Measurements from ENCODE around the gene NRF1. TPM values are rescaled to one million over a fixed set of nuclear protein-coding genes. Genes with fewer than 3 reads are reported as not detected.

The NRF1 gene
- polyA plus RNA-seq, 2 donors = 4.7 to 5.7 TPM

DNA sequence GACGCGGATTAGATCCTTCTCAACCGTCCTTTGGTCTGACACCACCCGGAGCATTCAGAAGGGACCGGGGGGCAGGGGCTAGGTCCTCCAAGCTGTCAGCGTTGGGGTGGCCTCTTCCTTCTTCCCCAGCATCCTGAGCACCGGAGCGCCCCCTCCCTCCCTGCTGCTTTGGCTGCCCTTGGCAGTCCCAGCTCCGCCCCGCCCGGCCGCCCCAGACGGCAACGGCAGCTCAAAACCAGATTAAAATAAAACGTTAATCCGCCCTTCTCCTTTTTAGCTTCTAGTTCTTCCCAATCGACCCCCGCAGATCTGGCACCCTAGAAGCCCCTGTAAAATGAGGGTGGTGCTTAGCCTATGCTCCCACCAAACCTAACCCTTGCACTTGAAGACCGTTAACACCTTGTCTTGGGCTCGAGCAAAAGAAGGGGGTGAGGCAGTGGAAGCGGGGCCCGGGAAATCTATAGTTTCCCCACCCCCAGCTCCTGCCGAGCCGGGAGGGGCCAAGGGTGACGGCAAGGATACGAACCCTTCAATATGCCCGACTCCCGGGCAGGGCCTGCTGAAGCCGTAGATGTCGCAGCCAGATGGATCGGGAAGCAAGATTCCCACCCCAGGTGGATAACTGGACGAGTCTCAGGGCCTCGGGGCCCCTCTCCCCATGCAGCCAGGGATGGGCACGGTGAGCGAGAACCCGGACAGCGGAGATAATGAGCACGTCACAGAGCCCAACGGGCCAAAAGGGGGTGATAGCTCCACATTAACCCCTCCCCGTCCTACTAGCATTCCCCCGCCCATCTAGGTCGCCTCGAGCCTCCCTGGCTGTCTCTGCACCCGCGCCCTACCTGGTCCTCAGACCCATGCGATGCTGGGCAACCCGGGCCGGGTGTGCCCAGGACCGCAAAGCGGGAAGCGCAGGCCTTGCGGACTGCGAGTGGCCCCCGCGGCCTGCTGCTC is 169.7 kb downstream of the NRF1 start:
- H3K27ac ChIP-seq (ENCODE audit: low read depth in 2 of 2, low read length in 1 of 2) = no peak overlapping the region
- H3K4me3 ChIP-seq (ENCODE audit: low read depth in 1 of 2, low read length in 2 of 2) = peak overlapping the region; percentile 65 to 68
- 2% methylated on average over 47 to 55 of the region's 55 CpGs for WGBS, 2 donors
- no peaks in the 10 kb centered on the region for H3K36me3 ChIP-seq (ENCODE audit: control insufficient read depth in 2 of 2, insufficient read depth in 2 of 2, low read length in 1 of 2)
- no peaks in the 10 kb centered on the region for H3K9me3 ChIP-seq (ENCODE audit: control insufficient read depth in 2 of 2, insufficient read depth in 1 of 2, low read depth in 1 of 2, low read length in 1 of 2)
- H3K4me1 ChIP-seq (ENCODE audit: control insufficient read depth in 2 of 2, insufficient read depth in 2 of 2, low read length in 1 of 2) = peaks cover 10 to 20% of the 10 kb centered on the region in 2 donors
- H3K27me3 ChIP-seq (ENCODE audit: control insufficient read depth in 1 of 2, insufficient read depth in 2 of 2, low read length in 2 of 2) = peaks cover 6 to 50% of the 10 kb centered on the region in 2 donors

DNA sequence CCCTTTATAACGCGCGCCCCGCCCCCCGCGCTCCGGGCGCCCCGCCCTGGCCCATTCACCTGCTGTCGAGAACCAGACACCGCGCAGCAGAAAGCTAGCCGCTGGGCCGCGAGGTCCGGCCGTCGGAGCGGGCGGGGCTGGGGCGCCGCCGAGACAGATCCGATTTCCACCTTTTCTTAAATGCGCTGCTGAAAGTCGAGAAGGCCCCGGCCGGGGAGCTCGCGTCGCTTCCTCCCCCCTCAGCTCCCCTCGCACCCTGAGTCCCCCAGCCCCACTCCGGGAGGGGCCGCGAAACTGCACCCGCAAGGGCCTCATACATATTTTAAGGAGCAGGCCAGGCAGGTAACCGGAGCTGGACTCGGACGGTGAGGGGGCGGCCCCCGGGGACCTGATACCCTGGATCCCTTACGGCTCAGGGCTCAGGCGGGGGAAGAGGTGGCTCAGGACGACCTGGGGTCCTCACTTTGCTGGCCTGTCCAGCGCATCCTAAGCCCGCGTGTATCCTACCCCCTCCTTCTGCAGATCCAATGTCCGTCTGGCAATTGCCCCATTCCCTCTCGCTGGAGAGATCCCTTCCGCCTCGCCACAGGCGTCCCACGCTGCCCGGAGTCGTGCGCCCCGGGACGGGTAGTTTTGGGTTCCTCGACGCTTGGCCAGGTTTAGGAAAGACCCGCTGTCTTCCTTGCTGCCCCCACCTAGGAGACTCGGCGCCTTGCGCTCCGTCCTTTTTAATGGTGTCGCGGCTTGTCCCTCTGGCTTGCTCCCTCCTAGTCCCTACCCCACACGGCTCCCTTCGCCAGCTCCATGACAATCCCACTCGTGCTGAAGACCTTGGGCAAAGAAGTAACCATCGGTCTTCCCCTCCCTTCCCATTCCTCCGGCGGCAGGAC is 170.7 kb downstream of the NRF1 start:
- 3 to 6% methylated on average over 69 to 73 of the region's 73 CpGs for WGBS, 2 donors
- Histone ChIP-seq H3K9me3 (ENCODE audit: control insufficient read depth in 2 of 2, insufficient read depth in 1 of 2, low read depth in 1 of 2, low read length in 1 of 2) (no peaks in the 10 kb centered on the region), H3K4me1 (ENCODE audit: control insufficient read depth in 2 of 2, insufficient read depth in 2 of 2, low read length in 1 of 2) (peaks cover 10 to 20% of the 10 kb centered on the region in 2 donors), H3K36me3 (ENCODE audit: control insufficient read depth in 2 of 2, insufficient read depth in 2 of 2, low read length in 1 of 2) (no peaks in the 10 kb centered on the region), H3K4me3 (ENCODE audit: low read depth in 1 of 2, low read length in 2 of 2) (peak overlapping the region in 1 of 2 donors; percentile 65), H3K27ac (ENCODE audit: low read depth in 2 of 2, low read length in 1 of 2) (no peak overlapping the region), H3K27me3 (ENCODE audit: control insufficient read depth in 1 of 2, insufficient read depth in 2 of 2, low read length in 2 of 2) (peaks cover 6 to 51% of the 10 kb centered on the region in 2 donors)

DNA sequence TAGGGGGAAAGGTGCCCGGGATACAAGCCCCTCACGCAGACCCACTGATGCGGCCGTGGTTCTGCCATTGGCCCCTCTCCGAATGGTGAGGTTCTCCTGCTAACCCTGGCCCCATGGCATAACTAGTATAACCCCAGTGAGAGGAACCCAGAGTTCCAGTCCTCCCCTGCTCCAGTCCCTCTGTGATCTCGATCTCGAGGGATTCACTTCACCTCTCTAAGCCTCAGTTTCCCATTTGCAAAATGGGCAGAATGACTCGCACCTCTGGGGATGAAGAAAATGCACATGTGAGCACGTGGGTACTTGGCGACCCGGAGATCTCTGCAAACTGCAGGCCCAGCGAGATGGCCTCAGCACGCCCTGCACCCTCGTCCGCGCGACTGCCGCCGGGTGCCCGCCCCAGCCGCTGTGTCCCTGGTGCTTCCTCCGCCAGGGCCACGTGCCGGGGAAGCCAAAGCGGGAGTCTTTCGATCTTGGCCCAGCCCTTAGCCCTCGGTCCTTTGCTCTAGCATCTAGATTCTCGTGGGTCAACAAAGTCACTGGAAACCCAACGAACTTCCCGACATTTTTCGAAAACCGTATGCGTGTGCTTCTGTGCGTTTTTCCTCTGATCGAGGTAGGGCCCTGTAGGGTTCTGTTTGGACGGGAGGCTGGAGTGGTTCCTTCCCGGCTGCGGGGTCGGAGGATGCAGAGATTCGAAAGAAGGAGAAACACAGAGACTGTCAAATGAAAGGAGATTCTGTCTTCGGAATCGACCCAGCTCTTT is 171.5 kb downstream of the NRF1 start:
- Histone ChIP-seq H3K4me1 (ENCODE audit: control insufficient read depth in 2 of 2, insufficient read depth in 2 of 2, low read length in 1 of 2) (peaks cover 10 to 20% of the 10 kb centered on the region in 2 donors), H3K4me3 (ENCODE audit: low read depth in 1 of 2, low read length in 2 of 2) (peak overlapping the region in 1 of 2 donors; percentile 9), H3K36me3 (ENCODE audit: control insufficient read depth in 2 of 2, insufficient read depth in 2 of 2, low read length in 1 of 2) (no peaks in the 10 kb centered on the region), H3K9me3 (ENCODE audit: control insufficient read depth in 2 of 2, insufficient read depth in 1 of 2, low read depth in 1 of 2, low read length in 1 of 2) (no peaks in the 10 kb centered on the region), H3K27ac (ENCODE audit: low read depth in 2 of 2, low read length in 1 of 2) (no peak overlapping the region), H3K27me3 (ENCODE audit: control insufficient read depth in 1 of 2, insufficient read depth in 2 of 2, low read length in 2 of 2) (peaks cover 6 to 47% of the 10 kb centered on the region in 2 donors)
- 10 to 12% methylated on average over 42 of the region's 42 CpGs for WGBS, 2 donors

DNA sequence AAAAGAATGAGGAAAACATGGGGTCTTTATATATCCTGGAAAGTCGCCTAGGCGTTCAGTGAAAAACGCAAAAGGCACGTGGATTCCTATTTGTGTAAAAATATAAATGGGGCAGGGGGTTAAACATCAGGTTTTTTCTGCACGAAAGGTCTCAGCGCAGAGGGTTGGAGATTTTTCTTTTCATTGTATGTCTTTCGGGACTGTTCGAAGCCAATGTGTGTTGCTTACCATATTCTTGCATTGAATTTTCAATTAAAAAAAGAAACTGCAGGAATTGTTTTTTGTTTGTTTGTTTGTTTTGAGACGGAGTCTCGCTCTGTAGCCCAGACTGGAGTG is 172.0 kb downstream of the NRF1 start:
- Histone ChIP-seq H3K4me3 (ENCODE audit: low read depth in 1 of 2, low read length in 2 of 2) (no peak overlapping the region), H3K27ac (ENCODE audit: low read depth in 2 of 2, low read length in 1 of 2) (no peak overlapping the region), H3K27me3 (ENCODE audit: control insufficient read depth in 1 of 2, insufficient read depth in 2 of 2, low read length in 2 of 2) (peaks cover 6 to 47% of the 10 kb centered on the region in 2 donors), H3K36me3 (ENCODE audit: control insufficient read depth in 2 of 2, insufficient read depth in 2 of 2, low read length in 1 of 2) (no peaks in the 10 kb centered on the region), H3K4me1 (ENCODE audit: control insufficient read depth in 2 of 2, insufficient read depth in 2 of 2, low read length in 1 of 2) (peaks cover 10 to 18% of the 10 kb centered on the region in 2 donors), H3K9me3 (ENCODE audit: control insufficient read depth in 2 of 2, insufficient read depth in 1 of 2, low read depth in 1 of 2, low read length in 1 of 2) (no peaks in the 10 kb centered on the region)
- WGBS, 2 donors = 21 to 22% methylated on average over 10 of the region's 10 CpGs

DNA sequence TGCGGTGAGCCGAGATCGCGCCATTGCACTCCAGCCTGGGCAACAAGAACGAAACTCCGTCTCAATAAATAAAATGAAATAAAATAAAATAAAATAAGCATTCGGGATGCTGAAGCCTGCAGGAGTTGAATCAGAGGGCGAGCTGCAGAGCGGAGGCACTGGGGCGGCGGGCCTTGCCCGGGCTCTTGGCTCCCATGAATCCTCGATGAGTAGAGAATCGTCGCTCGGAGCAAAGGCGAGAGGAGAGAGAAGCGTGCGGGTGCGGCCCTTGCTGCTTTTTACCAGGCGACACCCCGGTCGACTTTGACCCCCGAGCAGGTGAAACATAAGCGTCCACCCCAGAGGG is 172.9 kb downstream of the NRF1 start:
- Histone ChIP-seq H3K9me3 (ENCODE audit: control insufficient read depth in 2 of 2, insufficient read depth in 1 of 2, low read depth in 1 of 2, low read length in 1 of 2) (no peaks in the 10 kb centered on the region), H3K27me3 (ENCODE audit: control insufficient read depth in 1 of 2, insufficient read depth in 2 of 2, low read length in 2 of 2) (peaks cover 6 to 41% of the 10 kb centered on the region in 2 donors), H3K36me3 (ENCODE audit: control insufficient read depth in 2 of 2, insufficient read depth in 2 of 2, low read length in 1 of 2) (no peaks in the 10 kb centered on the region), H3K4me1 (ENCODE audit: control insufficient read depth in 2 of 2, insufficient read depth in 2 of 2, low read length in 1 of 2) (peaks cover 10 to 13% of the 10 kb centered on the region in 2 donors), H3K27ac (ENCODE audit: low read depth in 2 of 2, low read length in 1 of 2) (no peak overlapping the region), H3K4me3 (ENCODE audit: low read depth in 1 of 2, low read length in 2 of 2) (no peak overlapping the region)
- WGBS, 2 donors = 22 to 27% methylated on average over 25 of the region's 25 CpGs

DNA sequence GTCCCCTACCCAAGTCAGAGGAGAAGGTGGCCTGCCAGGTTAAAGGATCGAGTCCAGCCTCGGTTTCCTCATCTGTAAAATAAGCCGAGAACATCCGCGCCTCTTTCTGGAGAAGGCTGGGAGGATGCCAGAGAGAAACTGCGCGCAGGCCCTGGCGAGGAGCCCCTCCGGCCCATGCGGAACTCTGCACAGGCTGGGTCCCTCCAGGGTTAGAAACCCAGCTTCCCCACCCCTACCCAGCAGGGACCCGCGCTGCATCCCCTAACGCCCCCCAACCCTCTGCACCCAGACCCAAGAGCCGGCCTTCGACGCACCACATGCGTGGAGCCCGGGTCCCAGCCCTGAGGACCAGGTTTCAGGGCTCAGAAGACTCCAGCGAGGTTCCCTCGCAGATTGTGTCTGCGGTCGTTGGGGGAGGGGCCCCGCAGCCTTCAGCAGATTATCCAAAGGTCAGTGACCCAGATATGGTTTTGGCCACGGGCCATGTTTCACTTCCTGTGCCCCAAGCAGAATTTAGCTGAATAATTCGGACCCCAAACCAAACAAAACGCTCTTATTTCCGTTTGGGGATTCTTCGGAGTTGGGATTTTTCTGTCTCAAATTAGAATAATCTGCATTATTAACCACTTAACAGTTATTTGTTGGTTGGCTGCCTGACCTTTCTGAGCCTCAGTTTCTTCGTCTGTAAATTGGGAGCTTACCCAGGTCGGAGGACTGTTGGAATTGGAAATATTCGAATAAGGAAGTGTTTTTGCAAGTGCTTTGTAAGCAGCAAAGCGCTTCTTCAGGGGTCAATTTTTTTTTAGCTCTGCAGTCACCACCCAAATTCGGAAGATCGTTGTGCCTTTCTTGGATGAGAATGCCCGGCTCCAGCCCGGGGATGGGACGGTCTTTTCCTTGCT is 173.5 kb downstream of the NRF1 start:
- H3K4me3 ChIP-seq (ENCODE audit: low read depth in 1 of 2, low read length in 2 of 2) = peak overlapping the region in 1 of 2 donors; percentile 2
- no peak overlapping the region for H3K27ac ChIP-seq (ENCODE audit: low read depth in 2 of 2, low read length in 1 of 2)
- H3K36me3 ChIP-seq (ENCODE audit: control insufficient read depth in 2 of 2, insufficient read depth in 2 of 2, low read length in 1 of 2) = no peaks in the 10 kb centered on the region
- 7% methylated on average over 33 to 37 of the region's 37 CpGs for WGBS, 2 donors
- H3K9me3 ChIP-seq (ENCODE audit: control insufficient read depth in 2 of 2, insufficient read depth in 1 of 2, low read depth in 1 of 2, low read length in 1 of 2) = no peaks in the 10 kb centered on the region
- H3K4me1 ChIP-seq (ENCODE audit: control insufficient read depth in 2 of 2, insufficient read depth in 2 of 2, low read length in 1 of 2) = peaks cover 10 to 13% of the 10 kb centered on the region in 2 donors
- H3K27me3 ChIP-seq (ENCODE audit: control insufficient read depth in 1 of 2, insufficient read depth in 2 of 2, low read length in 2 of 2) = peaks cover 6 to 41% of the 10 kb centered on the region in 2 donors

DNA sequence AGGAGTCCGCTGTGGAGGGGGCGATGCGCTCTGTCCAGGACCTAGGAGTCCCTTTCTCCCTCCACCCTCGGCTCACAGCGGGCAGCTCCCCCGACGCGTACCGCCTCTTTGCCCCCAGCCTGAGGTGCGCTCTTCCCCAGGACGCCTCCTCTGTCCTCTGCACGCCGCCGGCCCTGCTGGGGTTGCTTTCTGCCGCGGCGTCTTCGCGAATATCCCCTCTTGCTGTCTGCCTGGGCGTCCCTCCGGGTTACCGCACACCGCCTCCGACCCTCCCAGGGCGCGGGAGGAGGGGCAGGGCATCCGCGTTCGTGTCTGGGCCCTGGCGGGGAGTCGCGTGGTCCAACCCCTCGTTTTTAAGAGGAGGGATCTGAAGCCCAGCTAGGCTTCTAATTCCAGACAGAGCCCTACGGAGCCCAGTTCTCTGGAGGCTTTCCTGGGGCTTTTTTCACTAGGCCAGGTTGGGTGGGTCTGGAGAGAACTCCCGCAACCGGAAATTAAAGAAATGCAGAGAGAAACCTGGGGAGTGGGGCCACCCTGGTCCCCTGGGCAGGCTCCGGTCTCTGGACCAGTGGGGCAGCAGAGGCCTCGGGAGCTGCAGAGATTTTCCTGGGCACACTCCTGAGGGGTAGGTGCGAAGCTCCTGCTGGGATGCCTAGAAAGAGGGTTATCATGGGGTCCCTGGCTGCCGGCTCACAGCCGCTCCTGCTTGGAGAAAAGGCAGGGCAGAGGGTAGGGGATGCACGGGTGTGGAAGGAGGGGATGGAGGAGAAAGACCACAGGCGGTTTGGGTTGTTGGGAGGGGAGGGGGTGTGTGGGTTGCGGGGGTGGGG is 174.4 kb downstream of the NRF1 start:
- Histone ChIP-seq H3K27ac (ENCODE audit: low read depth in 2 of 2, low read length in 1 of 2) (no peak overlapping the region), H3K4me1 (ENCODE audit: control insufficient read depth in 2 of 2, insufficient read depth in 2 of 2, low read length in 1 of 2) (peaks cover 7 to 9% of the 10 kb centered on the region in 2 donors), H3K27me3 (ENCODE audit: control insufficient read depth in 1 of 2, insufficient read depth in 2 of 2, low read length in 2 of 2) (peaks cover 6 to 41% of the 10 kb centered on the region in 2 donors), H3K4me3 (ENCODE audit: low read depth in 1 of 2, low read length in 2 of 2) (peak overlapping the region in 1 of 2 donors; percentile 2), H3K36me3 (ENCODE audit: control insufficient read depth in 2 of 2, insufficient read depth in 2 of 2, low read length in 1 of 2) (no peaks in the 10 kb centered on the region), H3K9me3 (ENCODE audit: control insufficient read depth in 2 of 2, insufficient read depth in 1 of 2, low read depth in 1 of 2, low read length in 1 of 2) (no peaks in the 10 kb centered on the region)
- 8 to 12% methylated on average over 44 of the region's 44 CpGs for WGBS, 2 donors

All from esophagus (tissue), 2 donors.